T47D (cell line): Measurements from ENCODE around the gene CLRN3.

Source experiments
- DNase-seq, 2 experiments: peaks; one replicate each; pipeline versions ENCODE4 v3.0.0 to v3.0.0-alpha.2; 2011 to 2012; ENCODE audit warnings: low read depth in 1 of 2, low spot score in 1 of 2
- JUND ChIP-seq: IDR thresholded peaks from 2 replicates; pipeline ENCODE4 v1.6.1; 2012; ENCODE audit warnings: low read depth
- in situ Hi-C: cut with HindIII; loops from 2 replicates; pipeline ENCODE4 v1.10.0; 2016; ENCODE audit warnings: low sequenced_read_pairs, low pct_unique_long_range_greater_than_20kb

CLRN3 gene

GRCh38 chr10:127912607-127913367 lies 20.0 kb upstream of the CLRN3 start:
- TF ChIP-seq JUND = no peak
- in situ Hi-C loops = no loop called here
- no peak for DNase-seq

GRCh38 chr10:127911867-127912257 lies 19.1 kb upstream of the CLRN3 start:
- DNase-seq = no peak
- no peak for TF ChIP-seq JUND
- in situ Hi-C loops = no loop called here

DNA sequence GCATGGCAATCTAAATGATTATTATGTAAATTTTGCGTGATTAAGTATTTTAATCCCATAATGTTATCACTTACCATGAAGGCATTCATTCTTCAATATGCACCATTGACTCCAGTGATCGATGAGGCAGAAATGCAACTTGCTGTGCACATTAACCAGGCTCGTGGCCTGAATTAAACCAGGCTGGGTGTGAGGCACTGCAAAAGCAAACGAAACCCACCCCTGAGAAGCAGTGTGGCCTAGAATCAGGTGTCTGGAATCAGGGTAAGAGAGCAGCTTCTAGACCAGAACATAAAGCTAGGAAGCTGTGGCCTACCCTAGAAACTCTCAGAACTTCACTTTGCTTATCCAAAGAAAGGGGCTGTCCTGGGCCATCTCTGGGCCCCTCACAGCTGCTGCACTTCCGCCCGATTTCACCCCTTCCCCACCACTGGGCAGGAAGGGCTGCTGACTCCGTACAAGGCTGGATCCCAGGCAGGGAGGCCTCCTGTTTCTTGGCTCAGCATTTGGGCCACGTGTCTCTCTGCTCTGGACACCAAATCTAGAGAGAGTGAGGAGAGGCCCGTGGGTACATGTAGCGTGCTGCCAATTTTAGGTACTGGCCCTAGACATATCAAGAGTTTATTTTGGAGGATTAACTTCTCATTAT lies 18.6 kb upstream of the CLRN3 start:
- no peak for TF ChIP-seq JUND
- no peak for DNase-seq
- in situ Hi-C loops = no loop called here

DNA sequence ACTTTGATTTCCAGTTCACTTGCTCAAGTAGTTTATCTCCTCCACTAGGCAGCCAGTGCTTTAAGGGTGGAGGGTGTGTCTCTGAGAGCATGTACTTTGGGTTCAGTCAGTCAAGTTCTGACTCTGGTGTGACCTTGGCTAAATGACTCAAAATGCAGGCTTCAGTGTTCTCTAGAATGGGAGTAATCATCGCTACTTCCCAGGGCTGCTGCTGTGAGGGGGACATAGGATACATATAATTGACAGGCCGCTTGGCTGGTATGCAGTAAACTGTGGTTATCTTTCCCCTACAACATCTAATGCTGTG lies 17.7 kb upstream of the CLRN3 start:
- in situ Hi-C loops = no loop called here
- TF ChIP-seq JUND = no peak
- DNase-seq = no peak

DNA sequence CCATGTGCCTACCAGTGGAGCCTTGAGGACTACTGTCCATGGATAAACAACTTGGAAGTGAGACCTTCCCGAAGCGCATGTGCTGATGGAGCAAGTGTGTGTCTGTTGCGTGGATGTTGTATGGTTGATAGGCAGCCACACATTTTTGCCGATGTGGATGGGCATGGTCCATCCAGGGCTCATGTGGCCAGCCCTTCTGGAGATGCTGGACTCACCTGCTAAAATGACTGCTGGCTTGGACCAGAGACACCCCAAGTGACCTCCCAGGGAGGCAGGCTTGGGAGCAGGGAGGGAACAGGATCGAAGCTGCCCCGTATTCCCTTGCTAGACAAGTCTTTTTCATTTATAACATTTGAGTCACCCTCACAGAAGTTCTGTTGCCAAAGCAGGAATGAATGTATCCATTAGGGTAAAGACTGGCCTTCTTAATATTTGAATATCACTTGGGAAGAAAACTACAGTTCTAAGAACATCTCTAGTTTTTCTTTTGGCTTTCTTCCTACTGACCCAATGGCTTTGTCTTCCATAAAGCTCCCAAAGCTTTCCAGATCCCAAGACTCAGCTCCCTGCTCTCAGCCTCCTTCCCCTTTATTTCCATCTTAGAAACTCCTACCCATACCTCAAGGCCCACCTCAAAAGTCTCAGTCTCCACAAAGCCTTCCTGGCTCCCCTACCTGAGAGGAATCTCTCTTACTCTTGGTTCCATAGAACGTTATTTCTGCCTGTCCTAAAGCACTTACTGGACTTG lies 17.1 kb upstream of the CLRN3 start:
- in situ Hi-C loops = no loop called here
- TF ChIP-seq JUND = no peak

DNA sequence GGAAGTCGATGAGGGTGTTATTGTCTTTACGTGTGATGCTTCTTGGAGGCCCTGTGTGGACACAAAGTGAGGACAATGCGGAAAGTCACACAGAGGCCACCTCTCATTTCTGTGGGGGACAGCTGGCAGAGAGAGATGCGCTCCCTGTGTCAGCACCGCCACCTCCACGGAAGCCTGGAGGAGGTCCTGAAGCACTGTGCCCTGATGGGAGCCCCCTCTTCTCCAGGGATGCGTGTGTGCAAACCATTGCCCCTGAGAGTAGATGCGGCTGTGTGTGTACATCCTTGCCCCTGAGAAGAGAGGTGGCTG lies 16.2 kb upstream of the CLRN3 start:
- in situ Hi-C loops = no loop called here
- no peak for TF ChIP-seq JUND
- no peak for DNase-seq

More for the DNA sequence above, 17.1 kb upstream of the CLRN3 start:
- no peak for DNase-seq

GRCh38 chr10:127908106-127908958 lies 15.6 kb upstream of the CLRN3 start:
- in situ Hi-C loops = no loop called here
- TF ChIP-seq JUND = no peak
- DNase-seq = peak in 1 of 2 experiments; percentile 36

DNA sequence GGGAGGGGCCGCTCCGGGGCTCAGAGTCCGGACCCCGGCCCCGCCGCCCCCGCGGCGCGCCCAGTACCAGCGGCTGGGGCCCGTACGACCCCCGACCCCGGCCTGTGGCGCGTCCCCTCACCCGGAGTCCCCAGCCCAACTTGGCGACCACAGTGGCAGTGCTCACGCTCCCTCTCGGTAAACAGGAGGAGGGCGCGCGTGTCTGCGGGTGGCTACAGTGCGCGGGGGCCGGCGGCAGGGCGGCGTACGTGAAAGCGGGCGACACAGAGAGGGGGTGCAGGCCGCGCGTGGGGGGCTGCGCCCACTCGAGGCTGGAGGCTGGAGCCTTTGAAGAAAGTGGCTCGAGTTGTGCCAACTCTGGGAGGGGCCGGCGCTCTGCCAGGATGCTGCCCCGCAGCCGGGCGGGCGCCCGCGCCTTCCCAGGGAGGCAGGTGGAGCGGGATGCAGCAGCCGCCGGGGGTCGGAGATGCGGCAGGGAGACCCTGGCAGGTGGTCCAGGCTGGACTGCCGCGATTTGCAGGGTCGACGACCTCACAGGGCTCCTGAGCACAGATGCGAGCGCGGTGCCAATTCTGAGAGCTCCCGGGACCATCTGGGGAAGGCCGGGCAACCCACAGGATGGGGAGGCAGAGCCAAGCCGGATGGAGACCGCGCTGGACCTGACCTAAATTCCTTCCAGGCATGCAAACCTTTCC lies 14.8 kb upstream of the CLRN3 start:
- no peak for TF ChIP-seq JUND
- in situ Hi-C loops = no loop called here
- no peak for DNase-seq

DNA sequence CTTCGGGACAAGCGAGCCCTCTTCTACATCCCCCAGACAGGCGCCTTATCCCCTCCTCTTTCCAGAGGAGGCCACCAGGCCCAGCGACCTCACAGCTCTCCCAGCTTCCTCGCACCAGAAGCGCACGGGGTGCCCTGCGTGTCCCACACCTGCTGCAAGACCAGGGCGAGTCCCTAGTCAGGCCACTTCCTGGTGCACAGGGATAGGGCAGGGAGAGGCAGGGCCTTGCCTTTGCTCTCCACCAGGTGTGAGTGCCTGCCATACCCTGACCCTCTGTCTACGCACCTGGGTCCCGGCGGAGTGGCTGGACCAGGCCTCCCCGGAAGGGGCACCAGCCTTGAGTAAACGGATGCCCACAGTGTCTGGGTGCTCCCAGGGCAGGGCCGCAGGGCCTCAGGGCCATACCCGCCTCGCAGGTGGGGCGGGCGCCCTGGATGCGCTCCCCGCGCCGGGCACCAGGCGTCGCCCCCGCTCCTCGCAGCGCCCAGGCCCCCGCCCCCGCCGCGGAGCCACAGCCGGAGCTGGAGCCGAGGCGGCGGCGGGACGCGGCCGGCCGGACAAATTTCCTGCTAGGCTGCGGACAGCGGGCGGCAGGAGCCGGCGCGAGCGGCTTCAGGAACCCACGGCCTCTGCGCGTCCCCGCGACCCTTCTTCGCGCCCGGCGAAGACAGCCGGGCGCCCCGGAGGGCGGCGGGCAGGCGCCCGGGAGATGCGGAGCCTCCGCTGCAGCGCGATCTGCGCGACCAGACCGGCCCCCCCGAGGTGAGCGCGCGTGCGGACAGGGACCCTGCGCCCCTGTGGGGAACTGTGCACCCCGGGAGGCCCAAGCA lies 14.0 kb upstream of the CLRN3 start, which contains the start of gene PTPRE:
Gene PTPRE, plus strand, starts transcription at position 556 of the 830 bp plus-strand sequence. CDS start 133,779 bp downstream, outside the sequence.
- in situ Hi-C loops = no loop called here
- DNase-seq = peak; percentile 56 to 57
- no peak for TF ChIP-seq JUND

DNA sequence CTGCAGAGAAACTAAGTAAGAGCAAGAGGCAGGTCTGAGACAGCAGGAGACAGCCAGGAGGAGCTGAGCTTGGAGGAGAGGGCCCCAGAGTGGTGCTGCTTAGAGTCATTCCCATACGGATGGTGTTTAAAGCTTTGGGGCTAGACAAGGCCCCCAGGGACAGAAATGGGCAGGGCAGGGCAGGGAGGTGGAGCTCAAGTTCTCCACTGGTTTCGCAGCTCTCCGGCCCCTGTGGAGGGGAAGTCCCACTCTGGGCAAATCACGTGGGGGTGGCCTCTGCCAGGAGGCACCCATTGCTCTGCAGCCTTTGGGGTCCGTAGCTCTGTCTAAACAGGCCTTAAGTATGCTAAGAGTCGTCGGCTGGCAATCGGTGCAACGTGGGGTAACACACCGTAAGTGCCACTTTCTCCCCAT lies 13.1 kb upstream of the CLRN3 start:
- in situ Hi-C loops = no loop called here
- no peak for DNase-seq
- no peak for TF ChIP-seq JUND

DNA sequence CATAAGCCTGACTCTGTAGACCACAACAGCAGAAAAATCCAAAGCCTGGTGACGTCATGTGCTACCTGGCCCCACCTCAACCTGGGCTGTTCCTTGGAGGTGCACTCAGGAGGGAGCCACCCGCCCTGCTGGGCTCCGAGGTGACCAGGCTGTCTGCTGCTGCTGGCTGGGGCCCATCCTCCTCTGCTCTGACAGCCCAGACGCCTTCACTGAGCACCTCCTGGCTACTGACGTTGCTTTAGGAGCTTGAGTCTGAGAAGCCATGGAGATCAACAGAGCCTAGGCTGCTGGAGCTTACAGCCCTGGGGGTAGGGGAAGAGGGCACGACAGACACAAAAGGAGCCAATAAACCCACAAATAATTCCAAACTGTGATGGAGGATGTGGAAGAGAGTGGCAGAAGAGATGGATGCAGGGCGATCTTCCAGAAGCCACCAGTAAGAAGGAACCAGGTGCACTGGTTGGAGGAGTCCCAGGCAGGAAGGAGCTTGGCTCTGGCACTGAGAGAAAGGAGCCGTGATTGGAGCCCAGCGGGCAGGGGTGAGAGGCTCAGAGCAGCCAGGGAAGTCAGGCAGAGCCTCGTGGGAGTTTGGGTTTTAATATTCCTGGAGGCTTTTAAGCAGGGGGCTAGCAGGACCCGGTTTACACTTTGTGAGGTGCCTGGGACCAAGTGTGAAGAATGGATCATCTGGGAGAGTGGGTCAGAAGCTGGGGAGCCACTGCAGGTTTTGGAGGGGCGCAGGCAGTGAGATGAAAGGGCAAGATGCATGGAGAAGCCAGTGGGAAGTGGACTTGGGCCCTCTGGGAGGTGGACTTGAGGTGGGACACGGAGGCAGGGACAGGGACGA lies 12.5 kb upstream of the CLRN3 start:
- DNase-seq = no peak
- in situ Hi-C loops = no loop called here
- no peak for TF ChIP-seq JUND
